Caco-2 (cell line): ENCODE measurements around the gene ATP6V0C. TPM values are rescaled to one million over a fixed set of nuclear protein-coding genes. Genes with fewer than 3 reads are reported as not detected.
"Not testable (repeated sequence)": the region's sequence is repeated elsewhere in the genome, so short reads cannot be mapped to it uniquely, and the experiment has no call there.

Experiments
- BruUV-seq: library from RNA; stranded (reverse); fragments of 400-500 nt; replicated peaks from 2 replicates; lab custom pipeline; 2021; lab: Mats Ljungman, UMichigan
- CTCF ChIA-PET: fragments of 300-600 bp; sonication (Branson Sonifier 250); formaldehyde crosslinking; loops from one replicate; lab custom pipeline; 2022; ENCODE audit warnings: antibody characterized with exemption; lab: Charles Lee
- POLR2A ChIA-PET: fragments of 300-600 bp; sonication (Branson Sonifier 250); formaldehyde crosslinking; loops from one replicate; lab custom pipeline; 2022; ENCODE audit warnings: antibody characterized with exemption; lab: Charles Lee
- DNase-seq, 2 experiments: peaks; one replicate each; pipeline versions ENCODE4 v3.0.0 to v3.0.0-alpha.2; 2020 to 2022
- H3K27me3 ChIP-seq: replicated peaks from 2 replicates; pipeline ENCODE4 v1.6.0; 2011; ENCODE audit warnings: low read length; ENCODE audit not compliant: control insufficient read depth, insufficient read depth
- H3K36me3 ChIP-seq: 2 replicates; pipeline ENCODE4 v1.5.1; 2011; ENCODE audit warnings: low read length; ENCODE audit not compliant: control insufficient read depth, insufficient read depth
- H3K4me1 ChIP-seq: fragments of 250-450 bp; sonication (Bioruptor Pico); 2 replicates; pipeline ENCODE4 v1.5.1; 2020; ENCODE audit warnings: mild to moderate bottlenecking
- H3K4me3 ChIP-seq: 2 replicates; pipeline ENCODE4 v1.5.1; 2011; ENCODE audit warnings: low read depth, mild to moderate bottlenecking, control low read depth, low read length
- H3K9me3 ChIP-seq: fragments of 250-450 bp; sonication (Bioruptor Pico); 2 replicates; pipeline ENCODE4 v1.5.1; 2020; ENCODE audit warnings: mild to moderate bottlenecking, moderate library complexity
- H3K27ac Mint-ChIP-seq: one replicate; pipeline ENCODE4 v1.8.0; 2022; ENCODE audit warnings: mixed read lengths; ENCODE audit not compliant: unreplicated experiment
- H3K27me3 Mint-ChIP-seq: one replicate; pipeline ENCODE4 v1.8.0; 2022; ENCODE audit warnings: mixed read lengths; ENCODE audit not compliant: insufficient read depth, unreplicated experiment
- H3K36me3 Mint-ChIP-seq: one replicate; pipeline ENCODE4 v1.8.0; 2022; ENCODE audit warnings: mild to moderate bottlenecking, mixed read lengths; ENCODE audit not compliant: insufficient read depth, unreplicated experiment
- H3K4me1 Mint-ChIP-seq: one replicate; pipeline ENCODE4 v1.8.0; 2022; ENCODE audit warnings: low read depth, mixed read lengths; ENCODE audit not compliant: unreplicated experiment
- H3K4me3 Mint-ChIP-seq: one replicate; pipeline ENCODE4 v1.8.0; 2022; ENCODE audit warnings: mild to moderate bottlenecking, moderate library complexity, mixed read lengths; ENCODE audit not compliant: unreplicated experiment
- H3K9me3 Mint-ChIP-seq: one replicate; pipeline ENCODE4 v1.8.0; 2022; ENCODE audit warnings: mixed read lengths; ENCODE audit not compliant: unreplicated experiment
- CTCF ChIP-seq, 2 experiments: fragments of 200-600 bp in 1 of 2; IDR thresholded peaks; 1 replicate in 1 of 2; 2 replicates in 1 of 2; pipeline versions ENCODE4 v1.5.1 to v1.8.0; 2011 to 2022; ENCODE audit warnings: antibody characterized with exemption in 1 of 2, control low read depth in 1 of 2, inconsistent platforms in 1 of 2, low read depth in 1 of 2, low read length in 1 of 2, mild to moderate bottlenecking in 1 of 2, moderate library complexity in 1 of 2; ENCODE audit not compliant: insufficient read depth in 1 of 2, severe bottlenecking in 1 of 2, unreplicated experiment in 1 of 2
- intact Hi-C: fragments of 100-400 bp; cut with micrococcal nuclease; formaldehyde crosslinking; loops from one replicate; pipeline ENCODE4 v1.10.0; 2022; ENCODE audit not compliant: unreplicated experiment
- total RNA-seq: library from RNA; stranded (reverse); gene quantifications from 2 replicates; pipeline ENCODE4 v1.2.3, GENCODE V29; 2022

The ATP6V0C gene
- total RNA-seq, 1 experiment from 2014 or later: 200 TPM

- H3K4me3 ChIP-seq, POLR2A ChIA-PET, H3K9me3 ChIP-seq, H3K9me3 Mint-ChIP-seq, H3K4me3 Mint-ChIP-seq, CTCF ChIA-PET, intact Hi-C loops, H3K27ac Mint-ChIP-seq, H3K36me3 ChIP-seq, BruUV-seq, H3K27me3 Mint-ChIP-seq, DNase-seq, H3K27me3 ChIP-seq: not testable (repeated sequence)
- peaks cover 18% of the 10 kb centered on the region for H3K36me3 Mint-ChIP-seq
- peaks cover 16% of the 10 kb centered on the region for H3K4me1 Mint-ChIP-seq
- peaks cover 11% of the 10 kb centered on the region; the same call in 1 of the 2 replicates for H3K4me1 ChIP-seq
Observed at GRCh38 chr16:2543771-2544170, 30.0 kb downstream of the ATP6V0C start.

DNA sequence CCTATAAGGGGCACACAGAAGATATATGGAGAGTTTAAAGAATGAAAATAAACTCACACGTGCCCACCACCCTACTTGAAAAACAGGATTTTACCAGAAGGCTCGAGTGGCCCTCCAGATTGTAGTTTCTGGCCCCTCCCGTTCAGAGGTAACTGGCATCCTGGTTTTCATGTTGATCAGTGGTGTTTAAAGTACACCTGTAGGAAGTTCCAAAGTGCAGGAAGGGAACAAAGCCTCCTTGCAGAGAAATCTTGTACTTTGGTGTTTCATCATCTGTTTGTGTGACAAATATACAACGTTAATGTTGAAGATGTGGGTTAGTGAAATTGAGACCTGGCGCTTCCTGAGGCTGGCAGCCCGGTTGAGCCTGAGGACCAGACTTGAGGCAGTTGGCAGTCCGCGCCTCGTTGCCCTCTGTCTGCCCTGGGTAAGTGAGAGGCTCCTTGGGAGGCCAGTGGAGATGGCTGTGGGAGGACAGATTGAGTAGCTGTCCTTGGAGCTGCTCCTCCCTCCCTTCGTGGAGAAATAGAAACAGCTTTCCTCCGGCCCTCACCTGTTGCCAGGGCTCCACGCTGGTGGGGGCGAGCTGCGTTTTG, 36.6 kb downstream of the ATP6V0C start:
- H3K4me3 Mint-ChIP-seq, H3K4me3 ChIP-seq, H3K4me1 Mint-ChIP-seq, H3K27ac Mint-ChIP-seq, H3K9me3 Mint-ChIP-seq, H3K36me3 Mint-ChIP-seq, H3K27me3 Mint-ChIP-seq, CTCF ChIA-PET, H3K36me3 ChIP-seq, BruUV-seq, H3K4me1 ChIP-seq, H3K9me3 ChIP-seq, POLR2A ChIA-PET, DNase-seq, H3K27me3 ChIP-seq, intact Hi-C loops: not testable (repeated sequence)

DNA sequence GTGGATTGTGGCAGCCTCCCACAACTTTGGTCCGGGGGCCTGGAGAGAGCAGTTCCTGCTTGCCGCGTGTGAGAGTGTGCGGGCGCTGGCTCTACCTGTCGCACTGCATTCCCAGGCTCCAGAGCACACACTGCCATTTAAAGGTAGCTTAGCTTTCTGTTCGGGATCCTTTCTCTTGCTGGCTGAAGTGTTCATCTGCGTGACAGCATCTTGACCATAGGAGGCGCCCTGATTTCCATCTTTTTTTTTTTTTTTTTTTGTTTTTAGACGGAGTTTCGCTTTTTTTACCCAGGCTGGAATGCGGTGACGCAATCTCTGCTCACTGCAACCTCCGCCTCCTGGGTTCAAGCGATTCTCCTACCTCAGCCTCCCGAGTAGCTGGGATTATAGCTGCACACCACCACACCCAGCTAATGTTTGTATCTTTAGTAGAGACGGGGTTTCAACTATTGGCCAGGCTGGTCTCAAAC, 37.7 kb downstream of the ATP6V0C start:
- H3K27me3 Mint-ChIP-seq, H3K27me3 ChIP-seq, intact Hi-C loops, H3K4me1 ChIP-seq, BruUV-seq, H3K36me3 Mint-ChIP-seq, H3K4me3 Mint-ChIP-seq, H3K9me3 ChIP-seq, H3K4me1 Mint-ChIP-seq, H3K4me3 ChIP-seq, H3K9me3 Mint-ChIP-seq, H3K36me3 ChIP-seq: not testable (repeated sequence)
- DNase-seq: peak; percentile 49 to 61
- ChIA-PET CTCF (interaction anchor here (0.7 kb wide), 5 partner anchors 15 to 361 kb away, joined by 3 to 10 read pairs (median 7); partner anchors contain the start of gene ECI1), POLR2A (interaction anchor here (0.7 kb wide), 1 partner anchor 14 kb away, joined by 6 read pairs; the partner anchor contains the start of gene PDPK1)
- peak; percentile 20 to 22 for TF ChIP-seq CTCF (IDR thresholded peaks at IDR 0.05; ENCODE audit: insufficient read depth in 1 of 2, low read depth in 1 of 2, low read length in 1 of 2, severe bottlenecking in 1 of 2, unreplicated experiment in 1 of 2)
- peak overlapping the region; percentile 72 for H3K27ac Mint-ChIP-seq

DNA sequence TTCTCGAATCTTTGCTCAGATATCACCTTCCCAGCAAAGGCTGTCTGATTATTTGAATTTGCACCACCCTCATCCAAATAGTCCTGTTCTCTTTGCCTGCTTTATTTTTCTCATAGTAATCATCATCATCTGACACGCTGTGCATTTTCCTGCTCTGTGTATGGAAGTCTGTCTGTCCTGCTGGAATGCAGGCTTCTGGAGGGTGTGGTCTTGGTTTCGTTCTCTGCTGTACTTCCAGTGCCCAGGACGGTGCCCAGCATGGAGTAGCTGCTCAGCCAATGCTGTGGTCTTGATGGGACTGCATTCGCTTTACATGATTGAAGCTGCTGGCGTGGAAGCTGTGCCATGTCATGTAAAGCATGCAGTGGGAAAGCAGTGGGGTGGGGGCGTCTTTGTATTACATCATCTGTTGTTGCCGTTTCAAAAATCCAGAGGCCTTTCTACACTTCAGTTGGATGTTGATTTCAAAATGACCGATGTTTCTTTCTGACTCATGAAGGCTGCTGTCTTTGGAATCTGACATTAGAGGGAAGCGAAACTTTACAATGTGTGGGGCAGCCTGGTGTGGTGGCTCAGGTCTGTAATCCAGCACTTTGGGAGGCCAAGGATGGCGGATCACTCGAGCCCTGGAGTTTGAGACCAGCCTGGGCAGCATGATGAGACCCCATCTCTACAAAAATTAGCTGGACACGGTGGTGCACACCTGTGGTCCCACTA, 41.1 kb downstream of the ATP6V0C start:
- H3K27ac Mint-ChIP-seq, H3K9me3 ChIP-seq, POLR2A ChIA-PET, H3K27me3 Mint-ChIP-seq, H3K4me3 ChIP-seq, intact Hi-C loops, H3K4me1 Mint-ChIP-seq, DNase-seq, BruUV-seq, H3K4me1 ChIP-seq, H3K27me3 ChIP-seq, H3K36me3 Mint-ChIP-seq, H3K36me3 ChIP-seq, H3K9me3 Mint-ChIP-seq, H3K4me3 Mint-ChIP-seq, CTCF ChIA-PET: not testable (repeated sequence)

- BruUV-seq, H3K9me3 ChIP-seq, H3K36me3 Mint-ChIP-seq, H3K36me3 ChIP-seq, H3K27me3 ChIP-seq, H3K4me1 ChIP-seq, POLR2A ChIA-PET, H3K27me3 Mint-ChIP-seq, H3K4me1 Mint-ChIP-seq, H3K4me3 Mint-ChIP-seq, intact Hi-C loops, H3K27ac Mint-ChIP-seq, DNase-seq, H3K9me3 Mint-ChIP-seq, H3K4me3 ChIP-seq, CTCF ChIA-PET: not testable (repeated sequence)
Observed at GRCh38 chr16:2557150-2557549, 43.4 kb downstream of the ATP6V0C start.

DNA sequence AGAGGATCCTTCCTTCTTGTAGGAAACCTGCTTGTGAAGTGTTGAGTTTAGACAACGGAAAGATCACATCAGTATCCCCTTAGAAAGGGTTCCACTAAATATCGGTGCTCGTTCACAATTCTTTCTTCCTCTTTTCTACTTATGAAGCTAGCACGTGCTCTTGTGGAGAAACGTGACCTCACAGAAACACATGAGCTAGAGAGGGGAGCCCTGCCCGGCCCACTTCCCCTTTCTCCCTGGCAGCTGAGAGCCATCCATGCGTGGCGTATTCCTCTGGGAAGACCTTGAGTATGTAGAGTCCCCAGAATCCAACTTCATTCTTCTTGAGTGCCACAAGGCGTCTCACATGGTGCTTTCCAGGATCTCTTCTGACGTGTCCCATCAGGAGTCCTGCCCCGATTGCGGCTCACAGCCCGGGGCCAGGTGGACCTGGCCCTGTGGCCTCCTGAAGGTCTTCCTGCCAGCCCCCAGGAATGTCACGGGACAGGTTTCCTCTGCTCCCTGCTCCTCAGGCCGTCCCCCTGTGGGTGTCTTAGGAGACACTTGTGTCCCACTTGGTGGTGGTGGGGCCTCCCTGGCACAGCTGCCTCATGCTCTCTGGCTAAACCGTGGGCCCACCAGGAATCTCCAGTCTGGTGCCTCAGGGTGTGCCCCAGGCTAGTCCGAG, 46.5 kb downstream of the ATP6V0C start:
- H3K9me3 ChIP-seq, CTCF ChIA-PET, H3K27ac Mint-ChIP-seq, H3K27me3 Mint-ChIP-seq, H3K27me3 ChIP-seq, H3K4me3 Mint-ChIP-seq, H3K4me1 Mint-ChIP-seq, intact Hi-C loops, H3K36me3 ChIP-seq, H3K36me3 Mint-ChIP-seq, H3K4me1 ChIP-seq, H3K4me3 ChIP-seq, POLR2A ChIA-PET, H3K9me3 Mint-ChIP-seq, DNase-seq: not testable (repeated sequence)
- BruUV-seq: TSS peak; percentile 75
